HG02798 (cell line): ENCODE results near the gene FTO.

Experiments used
- ATAC-seq: cut with Tn5 transposase; IDR thresholded peaks from one replicate; pipeline ENCODE4 v1.9.1; 2021; ENCODE audit warnings: mild to moderate bottlenecking; ENCODE audit not compliant: unreplicated experiment, poor library complexity

The FTO gene

DNA sequence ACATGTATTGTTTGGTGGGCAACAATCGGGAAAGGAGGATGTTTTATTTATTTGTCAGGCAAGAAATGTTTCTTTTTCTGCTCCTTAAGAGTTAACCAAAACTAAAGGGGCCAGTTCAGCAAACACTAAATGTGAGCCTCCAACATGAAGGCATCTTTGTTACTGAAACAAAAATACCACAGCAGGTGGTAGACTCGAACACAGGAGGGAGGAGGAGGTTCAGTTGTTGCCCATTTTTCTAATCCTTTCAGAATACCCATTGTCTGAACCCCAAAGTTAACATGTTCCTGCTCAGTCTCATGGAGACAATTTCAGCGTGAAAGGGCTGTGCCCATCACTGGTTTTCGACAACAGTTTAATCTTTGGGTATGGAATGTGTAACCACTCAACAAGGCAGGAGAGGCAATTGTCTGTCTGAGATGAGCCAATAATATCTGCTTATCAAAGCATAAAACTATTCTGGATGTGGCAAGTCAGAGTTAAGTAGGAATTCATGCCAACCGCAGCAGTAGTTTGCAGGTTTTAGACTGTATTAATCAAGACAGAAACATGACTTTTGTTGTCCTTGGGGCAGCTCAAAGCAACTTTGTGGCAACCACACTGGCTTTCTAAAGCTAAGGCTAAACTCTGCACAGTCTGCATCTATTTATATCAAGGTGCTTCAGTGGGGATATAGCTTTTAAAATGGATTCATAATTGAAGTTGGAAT lies 211.7 kb downstream of the FTO start:
- ATAC-seq: no peak

DNA sequence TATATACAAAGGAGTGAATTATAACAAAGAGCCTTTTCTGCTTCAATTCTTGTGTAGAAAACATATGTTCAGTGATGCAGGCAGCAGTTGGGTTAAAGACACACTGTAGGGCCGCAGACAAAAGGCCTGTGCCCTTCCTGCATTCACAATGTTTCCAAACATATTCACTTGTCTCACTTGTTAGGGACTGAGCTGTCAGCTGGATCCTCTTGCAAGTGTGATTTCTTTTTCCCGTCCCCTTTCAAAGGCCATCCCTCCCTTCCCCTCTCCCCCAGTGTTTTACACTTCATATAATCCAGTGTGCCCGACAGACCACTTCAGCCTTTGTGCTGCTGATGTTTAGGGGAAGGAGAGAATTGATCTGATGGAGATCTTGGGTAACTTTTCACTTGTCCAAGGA lies 217.0 kb downstream of the FTO start:
- no peak for ATAC-seq

DNA sequence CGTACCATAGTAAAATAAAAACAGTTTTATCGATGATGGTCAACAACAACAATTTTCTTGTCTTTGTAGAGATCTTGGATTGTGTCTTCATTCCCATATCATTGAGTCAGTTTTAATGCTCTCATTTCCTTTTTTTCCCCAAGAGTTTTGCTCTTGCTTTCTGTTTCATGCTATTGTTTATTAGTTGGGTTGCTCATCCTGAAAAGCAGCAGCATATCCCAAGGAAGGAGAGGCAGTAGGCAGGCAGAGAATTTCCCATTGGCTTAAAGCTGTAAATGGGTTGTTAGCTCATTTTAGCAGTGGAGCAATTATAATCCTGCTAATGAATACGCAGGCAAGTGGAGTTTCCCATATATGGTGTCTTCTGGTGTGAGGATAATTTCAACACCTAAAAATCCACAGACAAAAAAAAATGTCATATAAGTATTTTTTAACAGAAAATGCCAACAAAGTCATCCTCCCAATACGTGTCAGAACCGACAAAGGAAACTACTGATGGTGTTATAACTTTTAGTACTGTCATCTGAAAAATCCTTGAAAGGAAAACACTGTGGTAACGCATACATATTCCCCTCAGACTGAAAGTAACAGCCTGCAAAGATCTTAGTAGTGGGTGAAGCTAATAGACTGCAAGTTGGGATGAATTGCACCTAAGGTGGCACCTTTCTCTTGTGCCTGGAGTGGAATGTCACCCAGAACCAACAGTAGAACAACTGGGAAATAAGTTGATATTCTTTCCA lies 218.3 kb downstream of the FTO start:
- no peak for ATAC-seq

DNA sequence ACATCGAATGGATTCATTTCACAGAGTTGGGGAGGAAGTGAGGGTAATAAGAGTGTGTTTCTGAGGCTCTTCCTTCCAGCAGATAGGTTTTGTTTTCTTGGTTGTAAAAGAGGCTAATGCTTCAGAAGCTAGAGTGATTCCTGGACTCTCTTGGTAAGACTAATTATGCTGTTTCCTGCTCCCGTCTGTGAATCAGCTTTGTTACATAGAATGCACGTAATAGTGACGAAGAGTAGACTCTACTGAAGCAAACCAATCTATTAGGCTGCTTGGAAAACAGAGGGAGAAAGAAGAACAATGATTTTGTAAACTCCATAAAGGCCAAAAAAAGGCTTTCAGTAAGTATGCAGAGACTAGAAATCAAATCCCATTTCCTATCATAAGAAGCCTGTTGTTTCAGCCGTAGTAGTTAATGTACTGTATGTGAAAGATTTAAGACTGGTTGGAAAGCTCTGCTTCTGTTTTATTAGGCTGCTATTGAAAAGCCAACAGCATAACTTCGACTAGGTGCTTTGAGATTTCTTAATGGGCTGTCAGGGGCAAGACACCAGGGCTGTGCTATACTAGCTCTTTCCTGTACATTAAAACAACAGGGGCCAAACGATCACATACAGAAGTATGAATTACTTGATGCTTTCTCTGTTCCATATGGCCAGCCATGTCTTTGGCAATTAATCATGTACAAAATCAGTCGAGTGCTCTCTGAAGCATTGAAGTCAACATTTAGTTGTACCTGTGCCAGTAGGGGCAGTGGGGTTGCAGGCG lies 219.0 kb downstream of the FTO start:
- no peak for ATAC-seq

DNA sequence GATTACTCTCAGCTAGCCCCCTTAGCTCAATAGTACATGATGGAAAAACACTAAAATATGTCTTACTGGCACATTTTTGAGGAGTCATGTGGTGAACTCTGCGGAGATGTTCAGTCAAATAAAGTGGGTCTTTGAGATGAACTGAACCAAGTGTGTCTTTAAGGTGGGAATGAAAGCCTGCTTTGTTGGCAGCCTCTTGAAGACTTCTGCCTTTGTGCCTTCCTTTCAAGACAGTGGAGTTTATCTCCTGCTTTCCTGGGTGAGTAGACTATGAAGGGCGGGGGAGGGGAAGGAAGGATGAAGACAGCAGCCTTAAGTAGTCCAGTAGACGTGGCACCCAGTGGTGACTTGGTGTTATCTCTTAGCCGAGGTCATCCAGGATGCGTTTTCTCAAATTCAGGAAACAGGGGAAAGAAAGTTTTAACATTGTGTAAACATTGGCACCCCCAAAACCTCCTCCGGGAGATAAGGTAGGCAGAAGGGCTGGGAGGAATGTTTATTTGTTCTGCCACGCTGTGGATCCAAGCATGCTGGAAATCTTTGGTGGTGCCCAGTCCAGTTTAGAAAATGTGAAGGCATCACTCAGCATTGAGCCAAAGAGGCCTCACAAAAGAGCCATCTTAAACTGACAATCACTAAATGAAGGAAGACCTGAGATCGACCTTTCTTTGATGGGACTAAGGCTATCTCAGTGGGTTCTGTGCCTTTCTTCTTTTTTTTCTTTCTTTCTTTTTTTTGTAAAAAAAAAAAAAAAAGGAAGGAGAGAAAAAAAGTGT lies 220.6 kb downstream of the FTO start:
- ATAC-seq: no peak

DNA sequence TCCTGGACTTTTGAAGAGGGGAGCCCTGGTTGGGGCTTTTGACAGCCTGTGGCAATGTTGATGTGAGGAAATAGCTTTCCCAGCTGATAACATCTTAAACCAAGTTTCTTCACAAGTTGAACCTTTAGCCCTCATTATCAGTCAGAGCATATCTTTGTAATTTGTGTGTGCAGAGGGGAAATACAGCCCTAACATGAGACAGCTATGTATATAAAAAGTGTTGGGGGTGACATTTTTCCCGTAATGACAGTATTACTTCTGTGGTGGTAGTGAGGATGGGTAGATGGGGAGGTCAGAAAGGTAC lies 221.1 kb downstream of the FTO start:
- no peak for ATAC-seq

DNA sequence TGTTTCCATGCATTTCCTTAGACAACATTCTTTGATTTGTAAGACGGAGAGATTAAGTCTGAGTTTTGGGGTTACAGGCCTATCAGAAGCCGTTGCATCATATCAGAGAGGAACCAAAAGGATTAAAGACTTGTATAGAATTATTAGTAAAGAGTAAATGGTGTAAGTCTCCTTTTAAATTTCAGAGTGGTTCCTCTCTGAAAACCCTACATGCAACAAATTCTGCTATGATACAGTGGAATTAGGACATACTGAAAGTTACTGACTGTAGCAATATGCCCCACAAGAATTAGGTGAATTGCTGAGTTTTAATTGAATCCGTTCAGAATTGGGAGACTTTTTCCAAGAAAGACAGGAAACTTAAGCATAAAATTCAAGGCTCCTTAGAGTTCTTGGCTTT lies 221.6 kb downstream of the FTO start:
- ATAC-seq: no peak

DNA sequence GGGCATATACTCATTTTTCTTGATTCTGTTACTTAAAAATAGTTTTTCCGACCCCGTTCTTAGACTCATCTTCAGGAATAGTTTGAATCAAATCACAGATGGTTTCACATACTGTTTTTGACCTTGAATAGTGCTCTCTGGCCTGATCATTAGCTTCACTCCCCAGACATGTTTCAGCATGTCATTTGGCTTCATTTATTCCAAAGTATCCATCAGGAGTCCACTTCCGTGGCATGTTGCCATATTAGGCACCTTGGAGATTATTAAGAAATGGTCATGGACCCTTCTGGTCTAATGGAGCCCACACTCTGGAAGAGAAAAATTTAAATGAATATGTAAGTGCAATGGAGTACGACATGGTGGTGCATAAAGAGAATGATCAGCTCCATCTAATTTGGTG lies 222.3 kb downstream of the FTO start:
- no peak for ATAC-seq

DNA sequence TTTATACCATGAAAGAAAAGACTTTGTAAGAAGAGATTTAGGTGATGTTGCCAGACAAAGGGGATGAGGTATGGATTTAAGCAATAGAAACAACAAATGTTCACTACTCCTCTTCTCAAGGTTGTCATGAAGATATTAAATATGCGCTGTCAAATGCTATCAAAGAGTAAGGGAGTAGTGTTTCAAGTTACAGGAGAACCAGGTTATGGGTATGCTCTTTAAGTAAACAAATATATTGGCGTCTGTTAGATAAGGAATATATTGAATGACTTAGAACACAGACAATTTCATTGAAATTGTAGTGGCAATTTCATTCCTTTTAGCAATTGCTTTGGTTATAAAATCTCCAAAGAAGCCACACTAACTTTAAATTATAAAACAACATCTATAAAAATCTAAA lies 229.0 kb downstream of the FTO start:
- ATAC-seq: no peak

DNA sequence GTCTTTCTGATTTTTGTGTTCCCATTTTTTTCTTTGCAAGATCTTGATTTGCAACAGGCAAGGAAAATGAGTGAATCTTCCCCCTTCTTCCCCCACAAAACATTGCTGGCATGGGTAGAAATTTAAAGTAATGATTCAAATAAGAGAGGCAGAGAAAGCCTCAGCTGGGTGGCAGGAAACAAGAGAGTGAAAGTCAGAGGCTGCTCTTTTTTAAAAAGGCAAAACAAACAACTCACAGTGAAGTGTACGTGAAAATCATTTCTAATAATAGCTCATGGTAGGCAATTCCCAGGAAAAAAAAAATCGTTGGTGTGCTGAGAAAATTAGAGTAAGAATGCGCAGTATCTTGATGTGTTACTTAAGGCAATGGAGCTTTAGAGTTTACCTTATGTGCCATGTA lies 229.5 kb downstream of the FTO start:
- ATAC-seq: no peak

DNA sequence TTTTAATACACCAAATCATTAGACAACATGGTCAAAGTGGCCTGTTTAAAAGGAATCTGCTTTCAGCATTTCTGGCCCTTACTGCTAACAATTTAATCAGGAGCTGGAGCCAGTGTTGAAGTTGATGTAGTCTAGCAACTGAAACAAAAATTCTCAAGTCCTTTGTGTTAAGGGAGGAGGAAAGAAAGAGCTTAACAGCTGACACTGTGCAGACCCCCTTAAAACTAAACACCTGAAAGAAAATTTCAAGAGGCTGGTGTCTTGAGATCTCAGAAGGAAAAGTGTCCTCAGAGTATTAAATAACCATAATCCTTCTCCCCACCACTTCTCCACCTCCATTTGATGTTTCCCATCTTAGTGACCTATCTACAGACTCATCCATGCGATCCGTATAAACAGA lies 232.1 kb downstream of the FTO start:
- no peak for ATAC-seq

DNA sequence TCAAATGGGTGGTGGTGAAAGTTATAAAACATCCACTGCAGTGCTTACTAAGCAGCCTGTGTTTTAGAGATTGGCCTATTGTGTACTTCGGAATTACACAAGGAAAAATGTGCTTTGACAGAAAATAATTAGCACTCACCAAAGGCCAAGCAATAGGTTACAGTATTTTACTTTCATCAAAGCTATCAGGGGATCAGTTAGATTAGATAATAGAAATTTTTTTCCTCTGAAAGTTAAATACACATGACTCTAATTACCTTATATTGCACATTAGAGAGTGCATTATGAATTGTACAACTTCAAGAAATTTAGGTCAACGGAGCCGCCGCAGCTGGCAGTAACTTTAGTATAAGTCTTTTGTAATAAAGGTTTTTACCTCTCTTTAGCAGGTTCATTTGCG lies 232.6 kb downstream of the FTO start:
- no peak for ATAC-seq

DNA sequence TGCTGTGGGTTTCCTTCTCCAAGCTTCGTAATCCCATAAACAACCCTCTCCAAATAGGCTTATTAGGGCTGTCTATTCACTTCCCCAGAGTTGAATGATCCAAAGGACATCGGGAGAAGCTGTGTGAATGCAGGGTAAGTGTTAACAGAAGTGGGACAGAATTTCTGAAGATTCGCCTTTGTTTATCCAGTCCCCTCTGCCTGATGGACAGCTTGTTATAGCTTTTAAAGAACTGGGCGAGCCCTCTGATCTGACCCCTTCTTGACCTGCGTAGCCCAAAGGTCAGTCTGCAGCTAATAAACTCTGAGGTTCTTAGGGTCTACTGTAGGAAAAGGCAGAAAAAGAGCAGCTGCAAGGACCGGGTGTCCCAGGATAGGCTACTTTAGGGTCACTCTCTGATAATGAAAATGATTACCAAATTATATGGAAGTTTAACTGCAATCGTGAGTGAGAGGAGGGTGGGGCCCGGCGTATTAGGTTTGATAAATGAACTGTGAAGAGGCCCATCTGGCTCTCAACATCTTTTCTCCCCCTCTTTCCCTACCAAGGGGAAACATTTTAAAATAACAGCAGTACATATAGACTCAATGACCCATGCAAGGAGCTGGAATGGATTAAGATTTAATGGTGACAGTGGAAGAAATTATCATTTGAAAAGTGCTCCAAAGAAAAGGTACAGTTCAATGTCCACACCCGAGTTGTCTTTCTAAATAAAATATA lies 233.4 kb downstream of the FTO start:
- ATAC-seq: no peak

DNA sequence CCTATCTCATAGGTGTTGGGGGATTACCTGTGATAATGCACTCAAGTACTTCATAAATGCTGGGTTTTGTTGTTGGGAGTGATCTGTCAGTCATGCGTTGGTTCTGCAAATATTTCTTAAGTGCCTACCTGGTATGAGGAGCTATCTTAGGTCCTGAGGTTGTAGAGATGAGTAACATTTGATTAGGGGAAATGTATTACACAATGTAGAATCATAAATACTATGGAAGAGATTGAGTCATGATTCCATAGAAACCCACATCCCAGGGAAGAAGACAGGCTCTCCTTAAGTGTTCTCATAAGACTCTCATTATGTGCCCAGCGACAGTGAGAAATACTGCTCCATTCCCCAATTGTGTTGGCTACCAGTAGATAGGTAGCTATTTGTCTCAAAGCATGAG lies 240.1 kb downstream of the FTO start:
- ATAC-seq: no peak

DNA sequence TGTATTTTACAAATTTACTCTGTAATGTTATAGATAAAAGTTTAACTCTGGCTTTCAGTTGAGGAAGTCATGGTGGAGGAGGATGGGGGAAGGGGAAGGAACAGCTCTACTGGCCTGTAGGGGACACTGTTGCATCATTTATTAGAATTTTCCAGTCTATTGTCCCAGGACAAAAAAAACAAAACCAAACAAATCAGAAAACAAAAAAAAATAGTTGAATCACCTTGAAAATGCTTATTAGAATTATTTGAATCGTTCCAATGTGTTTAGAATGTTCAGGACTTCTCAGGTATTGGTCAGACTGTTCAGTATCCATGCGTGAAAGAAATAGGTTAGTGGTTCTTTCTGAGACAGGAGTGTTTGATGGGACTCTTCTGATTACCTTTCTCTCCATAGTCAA lies 242.0 kb downstream of the FTO start:
- no peak for ATAC-seq

DNA sequence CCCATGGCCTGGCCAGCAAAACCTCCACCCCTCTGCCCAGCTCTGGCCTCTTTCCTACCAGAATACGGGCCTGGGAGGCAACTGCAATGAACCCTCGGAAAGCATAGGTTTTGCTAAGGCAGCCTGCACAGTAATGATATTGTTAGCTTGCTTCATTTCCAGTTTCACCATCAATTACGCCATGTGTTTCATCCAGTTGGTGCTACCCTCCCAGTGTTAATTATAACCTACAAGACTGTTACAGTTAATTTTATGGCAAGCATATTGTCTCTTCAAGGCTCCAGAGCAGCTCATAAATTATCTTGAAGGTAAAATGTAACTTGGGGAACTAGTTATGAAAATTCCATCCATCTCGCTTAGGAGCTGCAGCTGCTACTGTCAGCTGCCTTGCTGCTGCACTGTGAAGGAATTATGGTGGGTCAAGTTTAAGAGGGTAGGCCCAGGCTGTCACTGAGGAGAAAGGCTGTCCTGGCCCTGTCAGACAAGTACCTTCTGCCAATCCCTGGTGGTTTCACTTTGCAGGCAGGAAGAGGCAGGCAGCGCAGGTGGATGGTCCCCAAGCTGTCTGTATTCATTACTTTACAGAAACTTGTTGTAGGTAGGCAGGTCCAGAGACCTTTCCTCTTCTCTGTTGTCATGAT lies 242.9 kb downstream of the FTO start:
- no peak for ATAC-seq

DNA sequence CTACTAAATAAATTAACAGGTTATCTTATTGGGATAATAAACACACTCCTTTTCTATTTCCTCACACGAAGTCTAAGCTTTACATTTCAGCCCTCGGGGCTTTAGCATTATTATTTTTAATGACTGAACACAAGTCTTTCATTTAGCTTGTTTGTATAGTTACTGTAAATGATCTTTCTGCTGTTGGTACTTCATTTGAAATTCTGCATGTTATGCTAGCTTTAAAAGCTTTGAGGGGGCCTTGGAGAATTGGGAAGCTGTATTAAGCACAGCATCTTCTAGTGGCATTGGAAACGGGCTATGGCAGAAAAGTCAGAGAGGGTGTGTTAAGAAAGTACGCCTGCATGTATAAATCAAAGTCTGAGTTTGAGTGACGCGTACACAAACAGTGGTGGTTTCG lies 243.7 kb downstream of the FTO start:
- ATAC-seq: no peak

DNA sequence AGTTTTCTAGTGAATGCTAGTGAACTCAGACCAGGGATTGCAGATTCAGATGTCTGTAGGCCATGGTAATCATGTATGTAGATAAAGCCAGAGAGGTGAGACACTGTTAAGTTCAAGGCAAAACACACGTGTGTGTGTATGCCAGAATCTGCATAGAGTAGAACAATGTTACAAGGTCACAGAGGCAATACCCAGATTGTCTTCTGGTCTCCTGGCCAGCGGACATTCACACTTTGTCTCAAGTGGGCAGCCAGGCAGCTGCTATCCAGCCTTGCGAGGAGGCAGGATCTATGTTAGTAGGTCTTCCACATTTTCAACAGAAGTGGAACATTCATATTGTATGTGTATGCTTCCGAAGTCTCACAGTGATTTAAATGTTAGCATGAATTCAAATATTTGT lies 244.4 kb downstream of the FTO start:
- no peak for ATAC-seq

DNA sequence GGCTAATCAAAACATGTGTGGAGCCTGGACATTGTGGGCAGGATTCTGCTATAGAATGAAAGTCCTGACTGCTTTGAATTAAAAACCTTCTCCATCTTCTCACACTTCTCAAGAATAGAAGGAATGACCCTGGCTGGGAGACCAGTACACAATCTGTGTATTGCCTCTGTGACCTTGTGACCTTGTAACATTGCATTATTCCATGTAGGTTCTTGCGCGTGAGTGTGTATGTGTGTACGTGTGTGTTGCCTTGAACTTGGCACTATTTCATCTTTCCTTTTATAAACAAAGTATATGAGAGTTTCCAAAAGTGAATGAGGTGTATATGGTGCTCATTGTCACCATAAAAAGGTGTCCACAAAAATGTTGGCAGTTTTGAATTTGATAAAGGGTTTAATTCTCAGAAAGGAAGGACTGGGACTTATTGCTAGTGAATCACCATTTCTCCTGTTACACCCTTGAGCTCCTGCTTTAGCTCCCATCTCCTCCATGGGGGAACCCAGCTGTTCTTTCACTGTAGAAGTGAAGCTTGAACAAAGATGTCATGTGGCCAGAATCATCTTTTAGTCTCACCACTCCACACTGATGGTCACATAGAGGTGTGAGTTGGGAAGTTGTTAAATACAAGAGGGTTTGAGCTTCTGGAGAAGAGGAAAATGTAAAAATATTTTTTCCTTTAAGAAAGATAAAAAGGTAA lies 244.9 kb downstream of the FTO start:
- no peak for ATAC-seq
